HUES48 (cell line): ENCODE measurements around the gene ATG9B.

Source experiments
- H3K27ac ChIP-seq: one replicate; pipeline ENCODE4 v1.7.0; 2013; ENCODE audit warnings: low read depth, low read length, inconsistent platforms
- H3K27me3 ChIP-seq: 2 replicates; pipeline ENCODE4 v1.6.1; 2013; ENCODE audit warnings: mild to moderate bottlenecking, low read length; ENCODE audit not compliant: control insufficient read depth, insufficient read depth
- H3K36me3 ChIP-seq: 2 replicates; pipeline ENCODE4 v1.6.1; 2013; ENCODE audit warnings: low read length; ENCODE audit not compliant: control insufficient read depth, insufficient read depth
- H3K4me1 ChIP-seq: 2 replicates; pipeline ENCODE4 v1.6.1; 2013; ENCODE audit warnings: mild to moderate bottlenecking, low read length; ENCODE audit not compliant: control insufficient read depth, insufficient read depth
- H3K4me3 ChIP-seq: 2 replicates; pipeline ENCODE4 v1.5.1; 2013; ENCODE audit warnings: mild to moderate bottlenecking, low read depth, low read length
- H3K9ac ChIP-seq: 2 replicates; pipeline ENCODE4 v1.6.1; 2013; ENCODE audit warnings: mild to moderate bottlenecking, low read depth, low read length, moderate library complexity
- H3K9me3 ChIP-seq: 2 replicates; pipeline ENCODE4 v1.6.1; 2013; ENCODE audit warnings: low read length; ENCODE audit not compliant: control insufficient read depth, insufficient read depth

Gene ATG9B

GRCh38 chr7:151057989-151058780 is 33.9 kb upstream of the ATG9B start:
- H3K36me3 ChIP-seq = no peaks in the 10 kb centered on the region
- peaks cover 41% of the 10 kb centered on the region for H3K4me1 ChIP-seq
- H3K9ac ChIP-seq = no peak overlapping the region; the same call in 1 of the 2 replicates
- no peaks in the 10 kb centered on the region for H3K9me3 ChIP-seq
- H3K27ac ChIP-seq = peak overlapping the region; percentile 91
- H3K27me3 ChIP-seq = peaks cover 4% of the 10 kb centered on the region; the same call in 1 of the 2 replicates
- peak overlapping the region; percentile 86 for H3K4me3 ChIP-seq

GRCh38 chr7:151057506-151057988 is 33.3 kb upstream of the ATG9B start, which contains the start of gene CDK5:
Gene CDK5 (minus strand): TSS chr7:151057897. CDS start chr7:151057848, 49 bp downstream.
- peaks cover 8% of the 10 kb centered on the region for H3K27me3 ChIP-seq
- H3K9ac ChIP-seq = no peak within 1 kb of the TSS; the same call in 1 of the 2 replicates
- H3K4me3 ChIP-seq = peak within 1 kb of the TSS; percentile 86
- peaks cover 40% of the 10 kb centered on the region for H3K4me1 ChIP-seq
- H3K36me3 ChIP-seq = no peaks in the 10 kb centered on the region
- peak within 1 kb of the TSS; percentile 91 for H3K27ac ChIP-seq
- no peaks in the 10 kb centered on the region for H3K9me3 ChIP-seq

- Histone ChIP-seq H3K27ac (no peak overlapping the region), H3K4me3 (peak overlapping the region; percentile 86), H3K4me1 (peaks cover 36% of the 10 kb centered on the region), H3K9ac (no peak overlapping the region), H3K36me3 (no peaks in the 10 kb centered on the region), H3K27me3 (peaks cover 12% of the 10 kb centered on the region), H3K9me3 (no peaks in the 10 kb centered on the region)
Measured at GRCh38 chr7:151056666-151057505, 32.6 kb upstream of the ATG9B start.

DNA sequence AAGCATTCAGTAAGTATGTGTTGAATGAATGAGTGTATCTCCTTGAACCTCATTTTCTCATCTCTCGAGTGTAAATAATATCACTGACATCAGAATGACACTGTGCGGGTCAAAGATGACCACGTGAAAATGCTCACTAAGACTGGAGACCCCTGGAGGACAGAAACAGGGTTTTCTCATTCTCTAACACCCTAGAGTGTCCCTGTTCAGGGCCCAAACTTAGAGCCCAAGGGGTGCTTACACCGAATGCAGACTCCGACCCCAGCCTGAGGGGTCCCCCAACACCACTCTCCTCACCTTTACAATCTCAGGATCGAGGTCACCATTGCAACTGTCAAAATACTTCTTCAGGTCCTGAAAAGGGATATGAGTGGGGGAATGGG is 32.0 kb upstream of the ATG9B start:
- peaks cover 16% of the 10 kb centered on the region for H3K27me3 ChIP-seq
- no peaks in the 10 kb centered on the region for H3K9me3 ChIP-seq
- peaks cover 33% of the 10 kb centered on the region for H3K4me1 ChIP-seq
- no peaks in the 10 kb centered on the region for H3K36me3 ChIP-seq
- H3K9ac ChIP-seq = no peak overlapping the region
- H3K27ac ChIP-seq = no peak overlapping the region
- H3K4me3 ChIP-seq = peak overlapping the region; percentile 86; the same call in 1 of the 2 replicates

GRCh38 chr7:151053751-151054150 is 29.5 kb upstream of the ATG9B start:
- H3K36me3 ChIP-seq = no peaks in the 10 kb centered on the region
- no peak overlapping the region for H3K4me3 ChIP-seq
- H3K9ac ChIP-seq = no peak overlapping the region
- H3K27me3 ChIP-seq = peaks cover 37% of the 10 kb centered on the region
- H3K27ac ChIP-seq = no peak overlapping the region
- no peaks in the 10 kb centered on the region for H3K9me3 ChIP-seq
- peaks cover 19% of the 10 kb centered on the region for H3K4me1 ChIP-seq

- Histone ChIP-seq H3K9ac (no peak overlapping the region), H3K36me3 (no peaks in the 10 kb centered on the region), H3K27ac (no peak overlapping the region), H3K4me1 (peaks cover 12% of the 10 kb centered on the region; the same call in 1 of the 2 replicates), H3K4me3 (no peak overlapping the region), H3K27me3 (peaks cover 39% of the 10 kb centered on the region), H3K9me3 (no peaks in the 10 kb centered on the region)
Measured at GRCh38 chr7:151053096-151053495, 28.8 kb upstream of the ATG9B start.

GRCh38 chr7:151051108-151051507 is 26.8 kb upstream of the ATG9B start:
- H3K4me3 ChIP-seq = peak overlapping the region; percentile 36

DNA sequence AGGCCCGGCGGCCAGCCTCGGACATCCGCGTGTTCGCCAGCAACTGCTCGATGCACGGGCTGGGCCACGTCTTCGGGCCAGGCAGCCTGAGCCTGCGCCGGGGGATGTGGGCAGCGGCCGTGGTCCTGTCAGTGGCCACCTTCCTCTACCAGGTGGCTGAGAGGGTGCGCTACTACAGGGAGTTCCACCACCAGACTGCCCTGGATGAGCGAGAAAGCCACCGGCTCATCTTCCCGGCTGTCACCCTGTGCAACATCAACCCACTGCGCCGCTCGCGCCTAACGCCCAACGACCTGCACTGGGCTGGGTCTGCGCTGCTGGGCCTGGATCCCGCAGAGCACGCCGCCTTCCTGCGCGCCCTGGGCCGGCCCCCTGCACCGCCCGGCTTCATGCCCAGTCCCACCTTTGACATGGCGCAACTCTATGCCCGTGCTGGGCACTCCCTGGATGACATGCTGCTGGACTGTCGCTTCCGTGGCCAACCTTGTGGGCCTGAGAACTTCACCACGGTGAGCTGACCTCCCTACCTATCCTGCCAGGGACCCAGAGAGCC is 24.7 kb upstream of the ATG9B start:
- Histone ChIP-seq H3K27me3 (peaks cover 35% of the 10 kb centered on the region), H3K9ac (no peak overlapping the region), H3K27ac (no peak overlapping the region), H3K4me1 (0 out of 2 replicates have a peak, but pooled peaks cover 3% of the 10 kb centered on the region), H3K9me3 (no peaks in the 10 kb centered on the region), H3K4me3 (no peak overlapping the region), H3K36me3 (no peaks in the 10 kb centered on the region)

More at GRCh38 chr7:151051108-151051507, 26.8 kb upstream of the ATG9B start:
- H3K9ac ChIP-seq = no peak overlapping the region
- peaks cover 35% of the 10 kb centered on the region for H3K27me3 ChIP-seq
- H3K4me1 ChIP-seq = 0 out of 2 replicates have a peak, but pooled peaks cover 3% of the 10 kb centered on the region
- H3K27ac ChIP-seq = no peak overlapping the region
- H3K9me3 ChIP-seq = no peaks in the 10 kb centered on the region
- H3K36me3 ChIP-seq = no peaks in the 10 kb centered on the region

DNA sequence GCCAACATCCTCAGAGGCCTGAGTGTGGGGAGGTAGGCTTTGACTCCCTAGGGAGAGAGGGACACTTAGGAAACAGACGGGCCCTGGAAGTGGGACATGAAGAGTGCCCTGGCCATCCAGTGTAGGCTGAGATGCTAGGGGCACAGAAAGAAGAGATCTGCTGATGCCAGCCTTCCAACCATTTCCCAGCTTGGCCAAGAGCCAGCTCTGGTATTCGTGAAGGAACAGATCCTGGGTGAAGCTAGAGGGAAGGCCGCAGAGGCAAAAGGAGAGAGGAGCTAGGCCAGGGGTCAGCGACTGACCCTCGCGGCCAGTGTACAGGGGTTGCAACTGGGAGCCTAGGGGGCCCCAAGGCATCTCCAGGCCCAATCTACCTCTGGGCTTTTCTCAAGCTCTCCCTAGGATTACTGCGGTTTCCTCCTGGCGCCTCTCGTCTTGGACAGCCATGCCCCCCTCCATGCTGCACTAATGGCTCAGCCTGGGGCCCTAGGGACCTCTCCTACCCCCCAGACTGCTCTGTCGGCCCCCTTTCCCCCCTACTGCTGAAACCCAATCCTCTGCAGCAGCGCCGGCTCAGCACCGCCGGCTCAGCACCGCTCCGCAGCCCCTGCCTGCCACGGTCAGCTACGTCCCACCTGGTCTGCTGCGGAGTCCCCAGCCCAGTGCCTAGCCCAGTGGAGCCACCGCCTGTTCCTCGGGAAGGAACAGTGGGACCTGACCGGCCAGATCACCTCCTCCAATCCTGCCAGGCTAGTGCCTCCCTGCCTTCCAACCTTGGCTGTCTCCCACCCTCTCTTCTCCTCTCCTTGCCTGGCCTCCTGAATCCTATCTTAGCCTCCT is 23.9 kb upstream of the ATG9B start, which contains the start of gene ASIC3:
Gene ASIC3 (plus strand): TSS at position 556 of the 840 bp plus-strand sequence. CDS start 355 bp downstream, outside the sequence.
- no peak within 1 kb of the TSS for H3K9ac ChIP-seq
- peaks cover 35% of the 10 kb centered on the region for H3K27me3 ChIP-seq
- no peak within 1 kb of the TSS for H3K27ac ChIP-seq
- H3K9me3 ChIP-seq = no peaks in the 10 kb centered on the region
- no peaks in the 10 kb centered on the region for H3K36me3 ChIP-seq
- no peak within 1 kb of the TSS for H3K4me3 ChIP-seq
- H3K4me1 ChIP-seq = 0 out of 2 replicates have a peak, but pooled peaks cover 3% of the 10 kb centered on the region
